RCC 7860 (cell line): ENCODE data around the gene AFAP1L2.

Source experiments
- DNase-seq: peaks from one replicate; pipeline ENCODE4 v3.0.0-alpha.2; 2015; ENCODE audit warnings: low spot score
- FAIRE-seq: peaks from 2 replicates; lab custom pipeline; 2012; peaks lifted over from hg19 to GRCh38; lab: Jason Lieb, UNC

The AFAP1L2 gene

DNA sequence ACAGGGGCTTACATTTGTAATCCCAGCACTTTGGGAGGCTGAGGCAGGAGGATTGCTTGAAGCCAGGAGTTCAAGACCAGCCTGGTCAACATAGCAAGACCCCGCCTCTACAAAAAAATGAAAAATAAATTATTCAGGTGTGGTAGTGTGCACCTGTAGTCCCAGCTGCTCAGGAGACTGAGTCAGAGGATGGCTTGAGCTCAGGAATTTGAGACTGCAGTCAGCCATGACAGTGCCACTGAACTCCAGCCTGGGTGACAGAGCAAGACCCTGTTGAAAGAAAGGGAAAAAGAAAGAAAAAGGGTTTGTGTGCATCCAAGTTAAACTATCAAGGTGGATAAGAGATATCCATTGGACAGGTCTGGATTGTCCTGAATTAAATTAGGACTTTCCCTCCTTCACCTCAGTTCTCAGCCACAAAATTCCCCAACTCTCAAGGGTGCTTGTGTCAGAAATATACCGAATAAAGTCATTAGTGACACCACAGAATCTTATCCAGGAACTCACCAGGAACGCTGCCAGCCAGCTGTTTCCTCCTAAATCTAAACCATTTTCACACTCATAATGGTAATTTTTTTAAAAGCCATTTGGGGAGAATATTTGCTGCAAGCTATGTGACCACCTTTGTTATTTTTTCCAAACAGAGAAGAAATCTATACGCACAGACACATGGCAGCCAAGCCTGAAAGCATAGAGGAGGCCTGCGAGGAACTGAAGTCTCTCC lies 12.0 kb downstream of the AFAP1L2 start:
- peak; percentile 64 for FAIRE-seq
- peak; percentile 31 for DNase-seq

DNA sequence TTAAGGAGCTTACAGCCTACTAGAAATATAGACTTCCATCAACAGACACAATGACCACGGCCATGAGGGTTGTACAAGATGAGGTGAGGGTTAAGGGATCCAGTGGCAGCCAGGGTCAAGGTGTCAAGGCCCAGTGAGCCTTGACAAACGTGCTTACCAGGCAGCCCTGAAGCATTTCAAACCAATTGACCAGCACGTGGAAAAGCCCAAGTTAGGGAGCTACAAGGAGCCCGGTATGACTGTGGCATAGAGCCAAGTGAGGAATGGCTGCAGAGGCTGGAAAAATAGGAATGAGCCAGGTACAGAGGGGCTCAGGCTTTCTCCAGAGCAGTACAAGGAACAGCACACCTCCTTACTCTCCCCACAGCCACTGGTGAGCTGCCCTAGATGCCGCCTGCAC lies 12.7 kb downstream of the AFAP1L2 start:
- DNase-seq (peak; percentile 17), FAIRE-seq (peak; percentile 36)

DNA sequence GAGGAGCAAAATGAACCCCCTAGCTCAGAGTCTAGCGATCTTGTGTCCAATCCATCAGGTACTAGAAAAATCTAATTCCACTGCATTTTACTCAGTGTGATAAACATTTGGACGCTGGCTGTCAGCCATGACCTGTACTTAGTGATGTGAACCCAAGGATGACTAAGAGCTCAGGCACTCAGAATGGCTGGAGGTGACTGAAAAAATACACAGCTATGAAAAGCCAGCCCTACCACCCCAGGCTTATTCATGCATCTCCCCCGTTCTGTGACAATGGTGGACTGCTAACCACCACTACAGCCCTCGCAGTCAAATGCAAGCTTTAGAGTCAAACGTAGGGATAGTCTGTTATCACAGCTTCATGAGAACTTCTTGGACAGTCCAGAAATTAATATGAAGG lies 14.9 kb downstream of the AFAP1L2 start:
- FAIRE-seq: peak; percentile 93

DNA sequence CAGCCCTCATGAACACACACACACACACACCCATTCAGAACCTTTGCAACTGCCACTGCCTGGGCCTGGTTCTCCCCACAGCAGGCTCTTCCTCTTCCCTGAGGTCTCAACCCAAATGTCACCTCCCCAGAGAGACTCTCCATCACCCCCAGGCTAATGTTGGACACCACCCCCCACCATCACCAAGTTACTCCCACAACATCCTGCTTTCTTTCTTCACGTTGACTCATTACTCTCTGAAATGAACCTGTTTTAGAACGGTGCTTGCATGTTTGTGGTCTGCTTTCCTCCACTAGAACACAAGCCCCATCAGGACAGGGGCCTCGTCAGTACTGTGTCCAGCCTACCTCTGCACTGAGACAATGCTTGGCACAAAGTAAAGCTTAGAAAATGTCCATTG lies 16.0 kb downstream of the AFAP1L2 start:
- FAIRE-seq: no peak

More for the DNA sequence above, 14.9 kb downstream of the AFAP1L2 start:
- DNase-seq: peak; percentile 96

GRCh38 chr10:114387784-114388183 lies 16.5 kb downstream of the AFAP1L2 start:
- FAIRE-seq (no peak), DNase-seq (no peak)

More for the DNA sequence above, 16.0 kb downstream of the AFAP1L2 start:
- peak; percentile 61 for DNase-seq

DNA sequence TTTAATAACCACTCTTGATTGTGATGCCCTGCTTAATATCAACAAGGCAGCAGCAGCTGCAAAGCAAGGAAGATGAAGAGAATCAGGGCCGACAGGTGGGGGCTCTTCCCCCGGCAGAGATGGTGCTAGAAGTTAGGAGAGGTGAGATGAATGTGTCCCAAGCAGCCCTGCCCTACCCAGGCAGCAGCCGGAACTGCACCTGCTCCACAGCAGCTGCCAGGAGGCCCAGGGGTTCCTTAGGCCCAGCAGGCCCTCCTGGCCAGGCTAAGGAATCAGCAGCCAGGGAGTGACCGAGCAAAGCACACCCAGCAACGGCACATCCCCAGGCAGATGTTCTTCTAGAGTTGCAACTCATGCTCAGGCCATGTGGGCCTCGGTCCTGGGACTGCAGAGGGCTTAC lies 17.9 kb downstream of the AFAP1L2 start:
- FAIRE-seq: no peak
- DNase-seq: no peak

DNA sequence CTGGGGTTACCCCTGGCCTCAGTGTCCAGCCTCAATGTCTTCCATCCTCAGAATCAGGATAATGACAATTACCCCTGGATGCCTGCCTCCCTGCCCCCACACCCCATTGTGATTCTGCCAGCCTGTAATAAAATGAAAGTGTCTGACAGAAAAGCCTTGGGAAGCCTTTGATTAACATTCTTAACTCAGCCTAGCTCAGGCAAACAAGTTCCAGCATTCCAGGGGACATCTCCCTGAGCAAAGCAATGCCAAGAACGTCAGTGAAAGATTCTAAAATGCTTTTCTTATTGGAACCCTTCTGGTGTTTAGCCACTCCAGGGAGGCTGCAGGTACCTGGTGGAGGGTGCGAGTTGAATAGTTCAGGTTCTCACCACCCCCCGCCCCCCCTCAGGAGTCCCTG lies 18.7 kb downstream of the AFAP1L2 start:
- FAIRE-seq: no peak
- DNase-seq: no peak

GRCh38 chr10:114384601-114385000 lies 19.7 kb downstream of the AFAP1L2 start:
- DNase-seq: no peak
- FAIRE-seq: no peak

DNA sequence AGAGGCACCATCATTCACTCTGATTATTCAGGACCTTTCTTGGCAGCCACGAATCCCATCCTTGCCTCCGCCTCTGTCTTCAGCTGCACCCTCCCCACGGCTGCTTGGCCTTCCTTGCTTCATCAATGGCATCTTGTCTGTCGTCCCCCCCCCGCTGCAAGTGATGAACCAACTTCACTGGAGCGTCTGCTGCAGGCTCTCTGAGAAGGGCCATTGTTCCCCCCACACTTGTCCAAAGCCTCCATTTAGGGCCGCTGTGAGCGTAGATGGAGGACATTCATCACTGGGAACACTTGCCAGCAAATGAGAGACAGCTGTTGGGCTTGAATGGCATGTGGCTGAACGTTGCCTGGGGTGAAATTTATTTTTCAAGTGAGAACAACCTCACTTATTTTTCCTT lies 20.1 kb downstream of the AFAP1L2 start:
- no peak for FAIRE-seq
- DNase-seq: no peak

DNA sequence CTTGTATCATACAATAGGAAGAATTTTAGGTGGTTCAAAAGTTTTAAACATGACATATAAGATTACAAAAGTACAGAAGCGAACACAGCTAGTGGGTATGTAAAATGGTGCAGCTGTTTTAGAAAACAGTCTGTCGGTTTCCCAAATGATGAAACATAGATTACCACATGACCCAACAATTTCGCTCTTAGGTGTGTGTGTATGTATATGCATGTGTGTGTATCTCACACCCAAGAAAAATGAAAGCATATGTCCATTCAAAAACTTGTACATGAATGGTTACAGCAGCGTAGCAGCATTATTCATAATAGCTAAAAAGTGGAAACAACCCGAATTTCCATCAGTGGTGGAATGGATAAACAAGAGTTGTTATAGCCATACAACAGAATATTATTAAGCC lies 23.5 kb downstream of the AFAP1L2 start:
- no peak for DNase-seq
- FAIRE-seq: no peak

- no peak for DNase-seq
- FAIRE-seq: no peak
Observed at GRCh38 chr10:114380060-114380459, 24.2 kb downstream of the AFAP1L2 start.

GRCh38 chr10:114379631-114380041 lies 24.7 kb downstream of the AFAP1L2 start:
- no peak for DNase-seq
- FAIRE-seq: no peak

DNA sequence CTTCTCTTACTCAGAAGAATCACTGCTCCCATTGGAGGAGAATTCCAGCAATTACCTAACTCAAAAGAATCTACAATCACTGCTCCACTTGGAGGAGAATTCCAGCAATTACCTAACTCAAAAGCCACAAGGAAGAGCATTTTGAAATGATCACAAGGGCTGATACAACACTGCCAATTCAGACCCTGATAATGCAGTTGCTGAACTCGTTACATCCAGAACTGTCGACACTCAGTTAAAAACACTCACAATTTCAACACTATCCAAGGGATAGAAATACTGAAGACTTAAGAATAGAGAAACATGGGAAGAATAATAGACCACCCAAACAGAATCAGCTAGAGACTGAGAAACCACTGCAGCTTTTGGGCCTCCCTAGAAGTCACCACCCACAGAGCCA lies 27.8 kb downstream of the AFAP1L2 start:
- no peak for DNase-seq

DNA sequence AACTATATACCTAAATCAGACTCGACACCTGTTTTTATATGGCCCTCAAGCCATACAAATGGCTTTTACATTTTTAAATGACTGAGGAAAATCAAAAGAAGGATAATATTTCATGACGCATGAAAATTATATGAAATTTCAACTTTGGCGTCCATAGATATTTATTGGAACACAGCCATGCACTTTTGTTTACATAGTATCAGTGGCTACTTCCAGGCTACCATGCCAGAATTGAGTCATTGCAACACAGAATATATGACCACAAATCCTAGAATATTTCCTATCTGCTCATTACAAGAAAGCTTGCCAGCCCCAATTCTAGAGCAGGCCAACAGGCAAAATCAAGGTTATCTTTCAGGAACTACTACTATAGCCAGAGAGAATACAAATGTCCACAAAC lies 29.3 kb downstream of the AFAP1L2 start:
- no peak for FAIRE-seq
- peak; percentile 16 for DNase-seq

More for the DNA sequence above, 27.8 kb downstream of the AFAP1L2 start:
- no peak for FAIRE-seq

- FAIRE-seq: no peak
- DNase-seq: no peak
Observed at GRCh38 chr10:114374053-114374791, 30.1 kb downstream of the AFAP1L2 start.

DNA sequence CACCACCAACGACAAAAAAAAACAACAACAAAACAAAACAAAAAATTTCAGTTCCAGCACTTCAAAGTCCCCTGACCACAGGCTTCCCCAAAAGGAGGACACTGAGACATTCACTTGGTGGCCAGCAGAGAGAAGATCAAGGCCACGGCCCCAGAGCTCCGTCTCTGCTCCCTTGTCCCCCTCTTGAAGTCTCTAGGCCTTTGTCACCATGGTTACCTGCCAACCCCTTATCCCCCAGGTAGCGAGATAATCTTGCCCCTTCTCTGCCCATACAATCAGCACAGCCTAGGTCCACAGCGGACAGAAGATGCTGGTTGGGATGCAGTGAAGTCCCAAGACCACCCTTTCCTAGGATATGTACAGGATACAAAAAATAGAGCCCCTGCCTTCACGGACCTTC lies 30.7 kb downstream of the AFAP1L2 start:
- FAIRE-seq (no peak), DNase-seq (no peak)

DNA sequence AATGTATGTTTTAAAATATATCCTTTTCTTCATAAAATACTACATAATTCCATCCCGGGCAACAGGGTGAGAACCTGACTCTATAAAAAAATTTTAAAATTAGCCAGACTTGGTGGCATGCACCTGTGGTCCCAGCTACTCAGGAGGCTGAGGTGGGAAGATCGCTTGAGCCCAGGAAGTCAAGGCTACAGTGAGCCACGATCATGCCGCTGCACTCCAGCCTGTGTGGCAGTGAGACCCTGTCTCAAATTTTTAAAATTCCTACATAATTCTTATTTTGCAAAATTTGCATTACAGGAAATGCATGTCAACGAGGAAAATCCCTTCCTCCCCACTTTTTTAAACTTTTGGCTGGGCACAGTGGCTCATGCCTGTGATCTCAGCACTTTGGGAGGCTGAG lies 31.3 kb downstream of the AFAP1L2 start:
- FAIRE-seq (no peak), DNase-seq (no peak)

GRCh38 chr10:114372179-114372578 lies 32.1 kb downstream of the AFAP1L2 start:
- DNase-seq (no peak), FAIRE-seq (no peak)

DNA sequence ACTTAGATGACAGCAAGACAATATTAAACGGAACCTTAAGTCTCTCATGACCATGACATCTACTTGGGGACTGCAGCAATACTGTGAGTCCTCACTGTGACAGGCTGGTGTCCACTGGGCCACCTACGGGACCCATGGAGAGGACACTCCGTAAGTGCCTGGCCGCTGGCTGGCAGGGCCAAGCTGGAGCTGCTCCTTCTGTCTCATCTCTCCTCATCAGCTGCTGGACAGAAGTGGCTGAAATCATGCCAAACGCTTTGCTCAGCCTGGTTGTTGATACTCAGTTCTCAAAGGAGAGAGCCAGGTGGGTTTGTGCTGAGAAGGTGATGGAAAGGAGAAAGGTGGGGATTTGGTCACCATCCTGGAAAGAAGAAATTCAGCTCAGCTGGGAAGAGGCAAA lies 33.3 kb downstream of the AFAP1L2 start:
- DNase-seq (no peak), FAIRE-seq (no peak)

DNA sequence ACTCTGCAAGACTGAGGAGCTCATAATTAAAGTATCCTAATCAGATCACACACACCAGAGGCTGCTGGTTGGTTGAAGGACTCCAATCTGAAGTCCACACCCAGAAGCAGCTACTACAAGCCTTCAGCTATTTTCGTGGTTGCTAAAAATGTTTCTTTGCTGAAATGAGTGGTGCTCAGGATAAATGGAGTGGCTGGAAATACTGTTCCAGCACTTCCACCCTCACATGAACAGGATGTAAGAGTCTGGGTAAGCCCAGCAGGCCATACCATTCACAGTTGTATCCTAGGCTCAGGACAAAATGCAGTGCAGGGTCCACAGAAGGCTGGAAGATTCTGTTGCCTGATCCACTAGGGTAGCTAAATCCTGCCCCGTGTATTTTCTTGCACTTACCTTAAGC lies 34.1 kb downstream of the AFAP1L2 start:
- no peak for FAIRE-seq
- DNase-seq: no peak

- DNase-seq (no peak), FAIRE-seq (no peak)
Observed at GRCh38 chr10:114368057-114368391, 36.3 kb downstream of the AFAP1L2 start.

DNA sequence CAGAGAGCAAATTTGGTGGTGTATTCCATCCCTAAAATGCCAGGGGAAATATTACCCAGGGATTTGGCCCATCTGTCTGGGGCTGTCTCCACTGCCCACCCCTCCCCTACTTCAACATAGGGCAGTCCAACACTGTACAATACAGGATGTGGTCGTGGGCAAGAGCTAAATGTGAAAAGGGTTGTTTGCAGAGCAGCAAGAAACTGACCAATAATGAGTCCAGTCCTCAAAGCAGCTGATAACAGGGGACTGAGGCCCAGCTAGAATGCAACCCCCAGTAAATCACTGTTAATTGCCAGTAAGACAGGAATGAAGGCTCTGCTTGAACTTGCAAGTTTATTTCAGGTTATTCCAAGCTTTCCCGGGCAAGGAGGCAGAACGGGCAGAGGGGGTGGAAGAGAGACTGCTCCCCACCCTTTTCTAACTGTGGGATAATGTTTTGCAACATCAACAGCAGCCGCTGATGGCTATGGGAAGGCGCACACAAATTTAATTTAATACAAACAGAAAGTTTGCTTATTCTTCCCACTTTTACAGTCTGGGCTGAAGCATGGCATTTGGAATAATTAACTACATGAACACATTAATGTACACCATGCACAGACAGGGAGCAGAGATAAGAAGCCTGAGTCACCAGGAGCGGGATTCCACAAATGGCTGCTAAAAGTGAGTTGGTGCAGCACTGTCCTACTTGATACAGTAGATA lies 36.8 kb downstream of the AFAP1L2 start:
- FAIRE-seq (peak; percentile 95), DNase-seq (peak; percentile 87)
